H9 (cell line): ENCODE results near the gene STAB1. TPM values are rescaled to one million over a fixed set of nuclear protein-coding genes. Genes with fewer than 3 reads are reported as not detected.

Experiments used
- DNase-seq: peaks from one replicate; pipeline ENCODE4 v3.0.0-alpha.2; 2017
- H2AFZ ChIP-seq: one replicate; pipeline ENCODE4 v1.6.1; 2013; ENCODE audit warnings: mild to moderate bottlenecking, low read length, control low read depth, moderate library complexity
- H2AK5ac ChIP-seq: 2 replicates; pipeline ENCODE4 v1.6.1; 2013; ENCODE audit warnings: low read length, control low read depth, mixed read lengths; ENCODE audit not compliant: insufficient read length
- H2BK120ac ChIP-seq: one replicate; pipeline ENCODE4 v1.6.1; 2013; ENCODE audit warnings: low read depth, mild to moderate bottlenecking, low read length, control low read depth, inconsistent platforms; ENCODE audit not compliant: poor library complexity, severe bottlenecking
- H2BK12ac ChIP-seq: 2 replicates; pipeline ENCODE4 v1.6.1; 2013; ENCODE audit warnings: low read length, control low read depth, mixed read lengths, low read depth; ENCODE audit not compliant: insufficient read length
- H2BK15ac ChIP-seq: 2 replicates; pipeline ENCODE4 v1.6.1; 2013; ENCODE audit warnings: low read depth, low read length, control low read depth
- H2BK20ac ChIP-seq: one replicate; pipeline ENCODE4 v1.6.1; 2013; ENCODE audit warnings: low read depth, mild to moderate bottlenecking, low read length, control low read depth, inconsistent platforms; ENCODE audit not compliant: poor library complexity, severe bottlenecking
- H2BK5ac ChIP-seq: 2 replicates; pipeline ENCODE4 v1.6.1; 2013; ENCODE audit warnings: low read length, control low read depth, mixed read lengths; ENCODE audit not compliant: insufficient read length
- H3K14ac ChIP-seq: 2 replicates; pipeline ENCODE4 v1.6.1; 2013; ENCODE audit warnings: low read length, control low read depth; ENCODE audit not compliant: insufficient read depth
- H3K18ac ChIP-seq: 2 replicates; pipeline ENCODE4 v1.6.1; 2013; ENCODE audit warnings: low read depth, mild to moderate bottlenecking, mixed read lengths, low read length, control low read depth; ENCODE audit not compliant: insufficient read length
- H3K23ac ChIP-seq: 2 replicates; pipeline ENCODE4 v1.6.1; 2013; ENCODE audit warnings: low read length, control low read depth, mixed read lengths, low read depth; ENCODE audit not compliant: insufficient read length
- H3K23me2 ChIP-seq: 2 replicates; pipeline ENCODE4 v1.6.1; 2013; ENCODE audit warnings: low read depth, mild to moderate bottlenecking, mixed read lengths, low read length, control low read depth; ENCODE audit not compliant: insufficient read length, poor library complexity, severe bottlenecking
- H3K27ac ChIP-seq: 2 replicates; pipeline ENCODE4 v1.5.1; 2013; ENCODE audit warnings: low read length, control low read depth, mixed read lengths, low read depth; ENCODE audit not compliant: insufficient read length
- H3K27me3 ChIP-seq: 2 replicates; pipeline ENCODE4 v1.6.1; 2013; ENCODE audit warnings: low read length, control low read depth, inconsistent platforms; ENCODE audit not compliant: insufficient read depth
- H3K4ac ChIP-seq: 2 replicates; pipeline ENCODE4 v1.6.1; 2013; ENCODE audit warnings: low read depth, mild to moderate bottlenecking, control low read depth, inconsistent platforms, low read length, moderate library complexity
- H3K4me1 ChIP-seq: 2 replicates; pipeline ENCODE4 v1.6.1; 2013; ENCODE audit warnings: low read length, control low read depth, inconsistent platforms; ENCODE audit not compliant: insufficient read depth
- H3K4me2 ChIP-seq: 2 replicates; pipeline ENCODE4 v1.6.1; 2013; ENCODE audit warnings: low read length, control low read depth, mixed read lengths; ENCODE audit not compliant: insufficient read length, insufficient read depth
- H3K56ac ChIP-seq: 2 replicates; pipeline ENCODE4 v1.6.1; 2013; ENCODE audit warnings: low read depth, mild to moderate bottlenecking, mixed read lengths, low read length, control low read depth; ENCODE audit not compliant: insufficient read length
- H3K79me1 ChIP-seq: 2 replicates; pipeline ENCODE4 v1.6.1; 2013; ENCODE audit warnings: low read depth, mild to moderate bottlenecking, moderate library complexity, low read length, control low read depth, inconsistent platforms; ENCODE audit not compliant: insufficient read depth, poor library complexity, severe bottlenecking
- H3K79me2 ChIP-seq: 2 replicates; pipeline ENCODE4 v1.6.1; 2013; ENCODE audit warnings: low read length, control low read depth, inconsistent platforms; ENCODE audit not compliant: insufficient read depth
- H3K9ac ChIP-seq: 2 replicates; pipeline ENCODE4 v1.6.1; 2013; ENCODE audit warnings: low read length, control low read depth, mixed read lengths; ENCODE audit not compliant: insufficient read length; ENCODE audit errors: extremely low read depth
- H3K9me3 ChIP-seq: one replicate; pipeline ENCODE4 v1.6.1; 2013; ENCODE audit warnings: low read depth, low read length, inconsistent platforms; ENCODE audit not compliant: control insufficient read depth
- H3T11ph ChIP-seq: one replicate; pipeline ENCODE4 v1.6.1; 2013; ENCODE audit warnings: mild to moderate bottlenecking, low read length, control low read depth, inconsistent platforms
- H4K20me1 ChIP-seq: one replicate; pipeline ENCODE4 v1.6.1; 2013; ENCODE audit not compliant: control insufficient read depth, insufficient read length, insufficient read depth
- H4K5ac ChIP-seq: 2 replicates; pipeline ENCODE4 v1.6.1; 2013; ENCODE audit warnings: low read depth, mild to moderate bottlenecking, mixed read lengths, low read length, control low read depth; ENCODE audit not compliant: insufficient read length
- H4K8ac ChIP-seq: replicated peaks from 2 replicates; pipeline ENCODE4 v1.6.1; 2013; ENCODE audit warnings: low read length, control low read depth, mixed read lengths, low read depth; ENCODE audit not compliant: insufficient read length
- H4K91ac ChIP-seq: 2 replicates; pipeline ENCODE4 v1.6.1; 2013; ENCODE audit warnings: low read depth, mild to moderate bottlenecking, moderate library complexity, mixed read lengths, low read length, control low read depth; ENCODE audit not compliant: insufficient read length
- H3K27ac Mint-ChIP-seq, 3 experiments: 2 replicates in 2 of 3; 3 replicates in 1 of 3; pipeline ENCODE4 v1.8.0; 2020 to 2021; ENCODE audit warnings: mixed read lengths in 3 of 3, mild to moderate bottlenecking in 1 of 3, moderate library complexity in 1 of 3
- H3K27me3 Mint-ChIP-seq: 2 replicates; pipeline ENCODE4 v1.8.0; 2021; ENCODE audit warnings: low read depth, mild to moderate bottlenecking, moderate library complexity, mixed read lengths
- H3K36me3 Mint-ChIP-seq, 3 experiments: 2 replicates in 2 of 3; 3 replicates in 1 of 3; pipeline ENCODE4 v1.8.0; 2020 to 2021; ENCODE audit warnings: low read depth in 3 of 3, mixed read lengths in 3 of 3; ENCODE audit not compliant: insufficient read depth in 1 of 3
- H3K4me1 Mint-ChIP-seq, 2 experiments: 2 replicates each; pipeline ENCODE4 v1.8.0; 2020; ENCODE audit warnings: mixed read lengths in 2 of 2
- H3K4me3 Mint-ChIP-seq, 2 experiments: 2 replicates in 1 of 2; 3 replicates in 1 of 2; pipeline ENCODE4 v1.8.0; 2020 to 2021; ENCODE audit warnings: mild to moderate bottlenecking in 2 of 2, mixed read lengths in 2 of 2, moderate library complexity in 1 of 2
- H3K9me3 Mint-ChIP-seq, 2 experiments: 2 replicates in 1 of 2; 3 replicates in 1 of 2; pipeline ENCODE4 v1.8.0; 2020; ENCODE audit warnings: mild to moderate bottlenecking in 2 of 2, mixed read lengths in 2 of 2, moderate library complexity in 1 of 2
- CTCF ChIP-seq: fragments of 200-600 bp; sonication (generic); conservative IDR thresholded peaks from 3 replicates; pipeline ENCODE4 v1.8.0; 2021; ENCODE audit warnings: antibody characterized with exemption, mild to moderate bottlenecking
- WGBS: extraction: QIAGEN DNeasy Blood & Tissue Kit; methylation state at CpG from one replicate; pipeline ENCODE4 v1.1.7; 2013; ENCODE audit warnings: missing lambda C conversion rate, low lambda C conversion rate, mixed read lengths; ENCODE audit not compliant: insufficient read length; ENCODE audit errors: extremely low coverage; 5-methylcytosine and 5-hydroxymethylcytosine counted together
- total RNA-seq: library from RNA; stranded (reverse); gene quantifications from 2 replicates; pipeline ENCODE4 v1.2.1, GENCODE V29; 2021

Gene STAB1
- total RNA-seq, 1 experiment from 2014 or later = 1.5 TPM

DNA sequence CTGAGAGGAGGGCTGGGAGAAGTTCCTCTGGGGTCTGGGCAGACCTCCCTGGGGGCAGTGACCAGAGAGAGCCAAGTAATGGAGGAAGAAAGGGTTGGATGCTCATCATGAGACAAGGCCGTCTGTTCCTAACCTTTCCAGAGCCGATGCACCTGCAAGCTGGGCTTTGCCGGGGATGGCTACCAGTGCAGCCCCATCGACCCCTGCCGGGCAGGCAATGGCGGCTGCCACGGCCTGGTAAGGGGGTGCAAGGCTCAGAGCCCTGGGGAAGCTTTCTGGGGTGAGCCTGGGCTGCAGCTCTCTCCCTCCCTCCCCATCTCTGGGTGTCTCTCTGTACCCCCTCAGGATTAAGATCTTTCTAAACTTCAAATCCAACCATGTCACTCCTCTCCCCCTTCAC, 16.4 kb downstream of the STAB1 start:
- Histone ChIP-seq H3K14ac (no peak overlapping the region; the same call in 1 of the 2 replicates), H4K91ac (no peak overlapping the region), H4K20me1 (peaks cover 3% of the 10 kb centered on the region), H2AK5ac (no peak overlapping the region), H3K18ac (no peak overlapping the region), H3K79me1 (no peaks in the 10 kb centered on the region), H3K27ac (no peak overlapping the region), H3K23ac (no peak overlapping the region), H3T11ph (no peak overlapping the region), H3K27me3 (no peaks in the 10 kb centered on the region), H4K8ac (no peak overlapping the region), H3K56ac (no peak overlapping the region), H3K4me1 (no peaks in the 10 kb centered on the region), H2BK12ac (no peak overlapping the region), H3K4me2 (no peak overlapping the region), H4K5ac (no peak overlapping the region), H3K23me2 (no peaks in the 10 kb centered on the region), H2BK15ac (no peak overlapping the region), H2BK20ac (no peak overlapping the region), H3K4ac (no peak overlapping the region), H3K9me3 (no peaks in the 10 kb centered on the region), H2BK5ac (no peak overlapping the region), H3K79me2 (no peaks in the 10 kb centered on the region), H2AFZ (no peak overlapping the region), H3K9ac (no peak overlapping the region), H2BK120ac (no peak overlapping the region)
- Mint-ChIP-seq H3K27ac (no peak overlapping the region), H3K9me3 (no peaks in the 10 kb centered on the region; a peak in 1 of 5 replicates), H3K27me3 (peaks cover 2% of the 10 kb centered on the region), H3K36me3 (no peaks in the 10 kb centered on the region; a peak in 1 of 7 replicates), H3K4me3 (no peak overlapping the region), H3K4me1 (peaks cover 6 to 12% of the 10 kb centered on the region in 2 experiments)
- WGBS = no CpG with 5 or more reads among the region's 7 CpGs
- DNase-seq = no peak
- TF ChIP-seq CTCF = no peak
